Ishikawa (cell line): Measurements from ENCODE around the gene TMEM219.

Source experiments
- EP300 ChIP-seq: IDR thresholded peaks from 2 replicates; pipeline ENCODE4 v1.6.1; 2012; ENCODE audit warnings: borderline replicate concordance
- USF1 ChIP-seq: IDR thresholded peaks from 2 replicates; pipeline ENCODE4 v1.6.1; 2012

- TF ChIP-seq EP300 (no peak), USF1 (no peak)
Observed at GRCh38 chr16:30002614-30003346, 40.9 kb downstream of the TMEM219 start.
